ENCODE data around the gene KLHL11.

- TF ChIP-seq CTCF (conservative IDR thresholded peaks at IDR 0.05 in 1 of 2, IDR thresholded peaks at IDR 0.05 in 1 of 2; ENCODE audit: extremely low read depth in 1 of 2, insufficient read depth in 1 of 2, low read depth in 1 of 2, low read length in 2 of 2) (no peak), EZH2 (IDR thresholded peaks at IDR 0.05; ENCODE audit: borderline replicate concordance, low read length) (no peak)
Measured at GRCh38 chr17:41849251-41849990, 15.8 kb downstream of the KLHL11 start.

Data from mammary epithelial cell (primary cell).